Measurements from ENCODE around the gene ITGA5.

GRCh38 chr12:54371328-54372112, 47.5 kb downstream of the ITGA5 start:
- TF ChIP-seq, protein P1, sequence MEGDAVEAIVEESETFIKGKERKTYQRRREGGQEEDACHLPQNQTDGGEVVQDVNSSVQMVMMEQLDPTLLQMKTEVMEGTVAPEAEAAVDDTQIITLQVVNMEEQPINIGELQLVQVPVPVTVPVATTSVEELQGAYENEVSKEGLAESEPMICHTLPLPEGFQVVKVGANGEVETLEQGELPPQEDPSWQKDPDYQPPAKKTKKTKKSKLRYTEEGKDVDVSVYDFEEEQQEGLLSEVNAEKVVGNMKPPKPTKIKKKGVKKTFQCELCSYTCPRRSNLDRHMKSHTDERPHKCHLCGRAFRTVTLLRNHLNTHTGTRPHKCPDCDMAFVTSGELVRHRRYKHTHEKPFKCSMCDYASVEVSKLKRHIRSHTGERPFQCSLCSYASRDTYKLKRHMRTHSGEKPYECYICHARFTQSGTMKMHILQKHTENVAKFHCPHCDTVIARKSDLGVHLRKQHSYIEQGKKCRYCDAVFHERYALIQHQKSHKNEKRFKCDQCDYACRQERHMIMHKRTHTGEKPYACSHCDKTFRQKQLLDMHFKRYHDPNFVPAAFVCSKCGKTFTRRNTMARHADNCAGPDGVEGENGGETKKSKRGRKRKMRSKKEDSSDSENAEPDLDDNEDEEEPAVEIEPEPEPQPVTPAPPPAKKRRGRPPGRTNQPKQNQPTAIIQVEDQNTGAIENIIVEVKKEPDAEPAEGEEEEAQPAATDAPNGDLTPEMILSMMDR (IDR thresholded peaks at IDR 0.05; ENCODE audit: low read depth, low read length): no peak
- no peak for TF ChIP-seq EZH2phosphoT487 (IDR thresholded peaks at IDR 0.05; ENCODE audit: low read depth)
